Peyer's patch (tissue), 4 donors: Measurements from ENCODE around the gene UPK1A.

Experiments
- CTCF ChIP-seq, 6 experiments: fragments of 450-650 bp in 4 of 6; fragments of 200-600 bp in 2 of 6; sonication (generic) in 1 of 6; IDR thresholded peaks; one replicate each; pipeline ENCODE4 v1.5.1; 2017 to 2019; ENCODE audit warnings: antibody characterized with exemption in 6 of 6, mild to moderate bottlenecking in 3 of 6, moderate library complexity in 1 of 6
- POLR2A ChIP-seq, 2 donors: fragments of 450-650 bp; IDR thresholded peaks; one replicate each; pipeline ENCODE4 v1.5.1; 2017; ENCODE audit warnings: antibody characterized with exemption in 2 of 2, mild to moderate bottlenecking in 2 of 2, moderate library complexity in 2 of 2

- TF ChIP-seq POLR2A (IDR thresholded peaks at IDR 0.05) (no peak), CTCF (IDR thresholded peaks at IDR 0.05) (no peak)
Measured at GRCh38 chr19:35713904-35714495, 47.7 kb downstream of the UPK1A start.
